Measurements from ENCODE around the gene SLC7A11. TPM values are rescaled to one million over a fixed set of nuclear protein-coding genes. Genes with fewer than 3 reads are reported as not detected.

The SLC7A11 gene
- polyA plus RNA-seq, 1 donor from 2014 or later, result 0.46 TPM

GRCh38 chr4:138252551-138252950 is 10.4 kb upstream of the SLC7A11 start:
- H3K9me3 ChIP-seq (ENCODE audit: low read length), result no peaks in the 10 kb centered on the region
- no peak overlapping the region for H3K4me2 ChIP-seq (ENCODE audit: low read length)
- no peaks in the 10 kb centered on the region for H3K9me2 ChIP-seq (ENCODE audit: insufficient read depth, low read length)
- H3F3A ChIP-seq (ENCODE audit: insufficient read depth, low read length, poor library complexity, severe bottlenecking), result no peaks in the 10 kb centered on the region
- H2AFZ ChIP-seq (ENCODE audit: low read depth, low read length), result no peak overlapping the region
- H3K9ac ChIP-seq (ENCODE audit: low read length), result no peak overlapping the region
- H3K79me2 ChIP-seq (replicated peaks; ENCODE audit: insufficient read depth, low read length), result no peaks in the 10 kb centered on the region
- H3K27me3 ChIP-seq (ENCODE audit: insufficient read depth, low read depth, low read length), result no peaks in the 10 kb centered on the region
- TF ChIP-seq RAD21 (conservative IDR thresholded peaks at IDR 0.05) (no peak), SMC3 (conservative IDR thresholded peaks at IDR 0.05; ENCODE audit: poor library complexity) (no peak), POLR2AphosphoS5 (IDR thresholded peaks at IDR 0.05) (no peak), MXI1 (conservative IDR thresholded peaks at IDR 0.05; ENCODE audit: poor library complexity, severe bottlenecking) (no peak), REST (IDR thresholded peaks at IDR 0.05; ENCODE audit: borderline replicate concordance) (no peak), TAF1 (IDR thresholded peaks at IDR 0.05; ENCODE audit: low read depth) (no peak), CTCF (IDR thresholded peaks at IDR 0.05; ENCODE audit: poor library complexity, severe bottlenecking) (no peak), EP300 (conservative IDR thresholded peaks at IDR 0.05; ENCODE audit: poor library complexity, severe bottlenecking) (no peak), EZH2 (IDR thresholded peaks at IDR 0.05; ENCODE audit: borderline replicate concordance, insufficient read depth, low read length, poor library complexity, severe bottlenecking) (no peak)
- H3K36me3 ChIP-seq (ENCODE audit: insufficient read depth, low read length), result no peaks in the 10 kb centered on the region
- no peak overlapping the region for H3K27ac ChIP-seq (ENCODE audit: low read length)
- no peak overlapping the region for H3K4me3 ChIP-seq (ENCODE audit: low read length)
- H4K20me1 ChIP-seq (ENCODE audit: insufficient read depth), result no peaks in the 10 kb centered on the region

- no peaks in the 10 kb centered on the region for H3K27me3 ChIP-seq (ENCODE audit: insufficient read depth, low read depth, low read length)
- H3K27ac ChIP-seq (ENCODE audit: low read length), result no peak overlapping the region
- no peak overlapping the region for H3K4me2 ChIP-seq (ENCODE audit: low read length)
- no peaks in the 10 kb centered on the region for H3F3A ChIP-seq (ENCODE audit: insufficient read depth, low read length, poor library complexity, severe bottlenecking)
- H3K36me3 ChIP-seq (ENCODE audit: insufficient read depth, low read length), result no peaks in the 10 kb centered on the region
- H3K9me3 ChIP-seq (ENCODE audit: low read length), result no peaks in the 10 kb centered on the region
- no peak overlapping the region for H3K4me3 ChIP-seq (ENCODE audit: low read length)
- H4K20me1 ChIP-seq (ENCODE audit: insufficient read depth), result no peaks in the 10 kb centered on the region
- no peak overlapping the region for H2AFZ ChIP-seq (ENCODE audit: low read depth, low read length)
- no peak overlapping the region for H3K9ac ChIP-seq (ENCODE audit: low read length)
- no peaks in the 10 kb centered on the region for H3K9me2 ChIP-seq (ENCODE audit: insufficient read depth, low read length)
- TF ChIP-seq REST (IDR thresholded peaks at IDR 0.05; ENCODE audit: borderline replicate concordance) (no peak), SMC3 (conservative IDR thresholded peaks at IDR 0.05; ENCODE audit: poor library complexity) (no peak), EZH2 (IDR thresholded peaks at IDR 0.05; ENCODE audit: borderline replicate concordance, insufficient read depth, low read length, poor library complexity, severe bottlenecking) (no peak), CTCF (IDR thresholded peaks at IDR 0.05; ENCODE audit: poor library complexity, severe bottlenecking) (no peak), TAF1 (IDR thresholded peaks at IDR 0.05; ENCODE audit: low read depth) (no peak)
- no peaks in the 10 kb centered on the region for H3K79me2 ChIP-seq (replicated peaks; ENCODE audit: insufficient read depth, low read length)
Observed at GRCh38 chr4:138251938-138252337, 9.8 kb upstream of the SLC7A11 start.
